Endothelial cell of umbilical vein (primary cell): Measurements from ENCODE around the gene ATXN7L2. TPM values are rescaled to one million over a fixed set of nuclear protein-coding genes. Genes with fewer than 3 reads are reported as not detected.
"Not testable (repeated sequence)": the region's sequence is repeated elsewhere in the genome, so short reads cannot be mapped to it uniquely, and the experiment has no call there.

Experiments used
- BruUV-seq: library from RNA; stranded (reverse); fragments of 400-500 nt; replicated peaks from 2 replicates; lab custom pipeline; 2021; lab: Mats Ljungman, UMichigan
- CTCF ChIA-PET: fragments of 300-600, 350-600 bp; sonication (Branson Sonifier 250); formaldehyde crosslinking; loops from one replicate; lab custom pipeline; 2021; ENCODE audit warnings: antibody characterized with exemption, inconsistent platforms; lab: Charles Lee
- POLR2A ChIA-PET: fragments of 300-600, 350-600 bp; sonication (Branson Sonifier 250); formaldehyde crosslinking; loops from one replicate; lab custom pipeline; 2021; ENCODE audit warnings: antibody characterized with exemption, inconsistent platforms; lab: Charles Lee
- DNase-seq: peaks from one replicate; pipeline ENCODE4 v3.0.0-alpha.2; 2011; ENCODE audit warnings: low read depth, low spot score
- FAIRE-seq: peaks from 2 replicates; lab custom pipeline; 2011; peaks lifted over from hg19 to GRCh38; lab: Jason Lieb, UNC
- H2AFZ ChIP-seq: 2 replicates; pipeline ENCODE4 v1.6.0; 2012; ENCODE audit warnings: low read depth, low read length, control low read depth, inconsistent platforms
- H3K27ac ChIP-seq: 2 replicates; pipeline ENCODE4 v1.5.1; 2011; ENCODE audit warnings: low read depth, mild to moderate bottlenecking, control low read depth, low read length, moderate library complexity; ENCODE audit not compliant: insufficient read depth
- H3K27me3 ChIP-seq, 2 experiments: 2 replicates each; pipeline versions ENCODE4 v1.6.0 to v1.6.1; 2011; ENCODE audit warnings: low read length in 2 of 2, mixed read lengths in 1 of 2; ENCODE audit not compliant: control insufficient read depth in 2 of 2, insufficient read depth in 2 of 2
- H3K36me3 ChIP-seq, 2 experiments: 2 replicates in 1 of 2; 3 replicates in 1 of 2; pipeline ENCODE4 v1.5.1; 2011; ENCODE audit warnings: low read length in 2 of 2, mild to moderate bottlenecking in 1 of 2, moderate library complexity in 1 of 2; ENCODE audit not compliant: control insufficient read depth in 2 of 2, insufficient read depth in 2 of 2; ENCODE audit errors: extremely low read depth in 1 of 2
- H3K4me1 ChIP-seq: 3 replicates; pipeline ENCODE4 v1.5.1; 2011; ENCODE audit warnings: mild to moderate bottlenecking, low read length; ENCODE audit not compliant: control insufficient read depth, insufficient read depth; ENCODE audit errors: extremely low read depth
- H3K4me2 ChIP-seq: 2 replicates; pipeline ENCODE4 v1.6.1; 2011; ENCODE audit warnings: low read length, control low read depth, mixed read lengths; ENCODE audit not compliant: insufficient read depth
- H3K4me3 ChIP-seq, 3 experiments: fragments of 200-600 bp in 1 of 3; sonication (generic), shearing (Covaris generic) in 1 of 3; replicated peaks in 1 of 3; 2 replicates each; pipeline ENCODE4 v1.5.1; 2011 to 2016; ENCODE audit warnings: control low read depth in 3 of 3, low read length in 3 of 3, mild to moderate bottlenecking in 2 of 3, inconsistent platforms in 1 of 3, low read depth in 1 of 3, moderate library complexity in 1 of 3; ENCODE audit not compliant: insufficient read depth in 1 of 3
- H3K79me2 ChIP-seq: 2 replicates; pipeline ENCODE4 v1.6.0; 2012; ENCODE audit warnings: low read length, inconsistent platforms; ENCODE audit not compliant: control insufficient read depth, insufficient read depth
- H3K9ac ChIP-seq: replicated peaks from 2 replicates; pipeline ENCODE3; 2011; ENCODE audit warnings: low read length, control low read depth; ENCODE audit not compliant: insufficient read depth; ENCODE audit errors: extremely low read depth
- H3K9me1 ChIP-seq: replicated peaks from 3 replicates; pipeline ENCODE4 v1.6.0; 2011; ENCODE audit warnings: mild to moderate bottlenecking, low read length; ENCODE audit not compliant: control insufficient read depth, insufficient read depth; ENCODE audit errors: extremely low read depth
- H3K9me3 ChIP-seq: replicated peaks from 2 replicates; pipeline ENCODE4 v1.5.1; 2012; ENCODE audit warnings: low read length, inconsistent platforms; ENCODE audit not compliant: control insufficient read depth, insufficient read depth
- H4K20me1 ChIP-seq: replicated peaks from 2 replicates; pipeline ENCODE3; 2011; ENCODE audit warnings: mild to moderate bottlenecking, low read length; ENCODE audit not compliant: control insufficient read depth, insufficient read depth; ENCODE audit errors: extremely low read depth
- FOS ChIP-seq: IDR thresholded peaks from 2 replicates; pipeline ENCODE4 v1.6.1; 2011; ENCODE audit warnings: mild to moderate bottlenecking, low read length, moderate library complexity, borderline replicate concordance; ENCODE audit not compliant: insufficient read depth
- dilution Hi-C: fragments of 300-500 bp; cut with MboI; formaldehyde crosslinking; loops from one replicate; pipeline ENCODE4 v1.15.0; 2019; ENCODE audit warnings: low sequenced_read_pairs; ENCODE audit not compliant: extremely low pct_ligation_motif_present
- intact Hi-C: fragments of 100-400 bp; cut with micrococcal nuclease; formaldehyde crosslinking; loops from one replicate; pipeline ENCODE4 v1.10.0; 2022
- polyA plus RNA-seq, 4 experiments: library from polyadenylated mRNA; depleted of rRNA in 3 of 4; stranded (reverse) in 3 of 4; unstranded in 1 of 4; fragments of >200 nt; gene quantifications; 2 replicates each; pipeline versions ENCODE4 v1.2.1 to v1.2.3, GENCODE V29; 2011 to 2012; ENCODE audit warnings: missing spikeins in 1 of 4
- total RNA-seq: library from RNA; stranded (reverse); gene quantifications from 2 replicates; pipeline ENCODE4 v1.2.3, GENCODE V29; 2021

The ATXN7L2 gene
- total and polyA plus RNA-seq, 2 donors (not counting 3 experiments of a cell fraction or from before 2014, with no cell fraction given), result 4.4 to 4.9 TPM

DNA sequence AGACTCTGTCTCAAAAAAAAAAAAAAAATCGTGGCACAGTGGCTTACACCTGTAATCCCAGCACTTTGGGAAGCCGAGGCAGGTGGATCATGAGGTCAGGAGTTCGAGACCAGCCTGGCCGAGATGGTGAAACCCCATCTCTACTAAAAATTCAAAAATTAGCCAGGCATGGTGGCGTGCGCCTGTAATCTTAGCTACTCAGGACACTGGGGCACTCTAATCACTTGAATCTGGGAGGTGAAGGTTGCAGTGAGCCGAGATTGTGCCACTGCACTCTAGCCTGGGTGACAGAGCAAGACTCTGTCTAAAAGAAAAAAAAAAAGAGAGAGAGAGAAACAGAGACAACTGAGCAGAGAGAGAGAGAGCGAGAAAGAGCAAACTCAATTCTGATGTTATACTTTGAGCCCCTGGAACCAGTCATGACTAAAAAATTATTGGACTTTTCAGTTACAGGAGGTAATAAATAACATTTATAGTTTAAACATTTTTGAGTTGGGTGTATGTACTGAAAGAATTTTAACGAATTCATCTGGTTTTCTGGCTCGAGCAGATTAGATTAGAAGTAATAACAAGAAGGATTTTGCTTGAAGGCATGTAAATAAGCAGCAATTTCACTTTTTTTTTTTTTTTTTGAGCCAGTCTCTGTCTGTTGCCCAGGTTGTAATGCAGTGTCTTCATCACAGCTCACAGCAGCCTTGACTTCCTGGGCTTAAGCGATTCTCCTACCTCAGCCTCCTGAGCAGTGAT is 37.6 kb upstream of the ATXN7L2 start:
- H2AFZ ChIP-seq, H3K4me1 ChIP-seq, H3K79me2 ChIP-seq, H3K36me3 ChIP-seq, dilution Hi-C loops, H3K9ac ChIP-seq, intact Hi-C loops, CTCF ChIA-PET, DNase-seq, H3K9me1 ChIP-seq, FAIRE-seq, H3K4me3 ChIP-seq, H3K9me3 ChIP-seq, H3K27ac ChIP-seq, BruUV-seq, H3K4me2 ChIP-seq, H4K20me1 ChIP-seq, POLR2A ChIA-PET: not testable (repeated sequence)
- peaks cover 27 to 56% of the 10 kb centered on the region in 2 experiments for H3K27me3 ChIP-seq

DNA sequence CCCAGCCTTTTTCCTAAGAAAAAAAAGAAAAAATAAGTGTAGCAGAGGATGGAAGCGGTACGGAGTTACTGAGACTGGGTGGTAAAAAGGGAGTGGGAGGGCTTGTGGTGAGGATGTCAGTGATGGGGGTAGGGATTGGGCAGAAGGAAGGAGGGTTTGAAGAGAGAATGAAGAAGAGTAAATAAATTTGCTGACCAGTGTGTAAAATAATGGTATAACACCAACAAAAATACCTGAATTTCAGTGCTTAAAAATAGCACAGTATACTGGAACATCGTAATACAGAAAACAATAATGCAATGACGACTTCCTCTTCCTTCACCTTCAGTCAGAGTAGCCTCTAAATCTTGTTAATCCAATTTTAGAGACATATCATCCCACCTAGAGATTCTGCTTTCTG is 36.2 kb upstream of the ATXN7L2 start:
- Histone ChIP-seq H3K27ac (no peak overlapping the region), H3K9me1 (no peaks in the 10 kb centered on the region), H3K9ac (no peak overlapping the region), H3K4me3 (no peak overlapping the region), H4K20me1 (no peaks in the 10 kb centered on the region), H3K4me1 (no peaks in the 10 kb centered on the region), H3K9me3 (no peaks in the 10 kb centered on the region), H3K4me2 (no peak overlapping the region), H3K79me2 (no peaks in the 10 kb centered on the region), H3K36me3 (no peaks in the 10 kb centered on the region), H2AFZ (no peak overlapping the region), H3K27me3 (peaks cover 20 to 48% of the 10 kb centered on the region in 2 experiments)
- FAIRE-seq (no peak), DNase-seq (no peak)
- intact Hi-C loops, result no loop called here
- CTCF ChIA-PET, result no interaction called here
- BruUV-seq, result no TSS peak
- dilution Hi-C loops, result no loop called here
- POLR2A ChIA-PET, result no interaction called here
- no peak for TF ChIP-seq FOS
